Measurements from ENCODE around the gene RFESD.
A peak's percentile ranks its signal among the peaks of the same experiment; 100 is the strongest.

The RFESD gene

GRCh38 chr5:95660060-95660459, 13.5 kb downstream of the RFESD start:
- no peak overlapping the region for H3K4me3 ChIP-seq (replicated peaks; ENCODE audit: low read depth, low read length)
- no peaks in the 10 kb centered on the region for H3K36me3 ChIP-seq (ENCODE audit: control insufficient read depth, insufficient read depth, low read length)
- DNase-seq (ENCODE audit: extremely low read depth, insufficient read length) = no peak
- H3K27me3 ChIP-seq (replicated peaks; ENCODE audit: control insufficient read depth, insufficient read depth, low read length) = no peaks in the 10 kb centered on the region
- TF ChIP-seq CTCF (IDR thresholded peaks at IDR 0.05; ENCODE audit: insufficient read depth, low read length, poor library complexity, severe bottlenecking) = no peak

GRCh38 chr5:95662946-95663345, 16.4 kb downstream of the RFESD start:
- TF ChIP-seq CTCF (IDR thresholded peaks at IDR 0.05; ENCODE audit: insufficient read depth, low read length, poor library complexity, severe bottlenecking) = no peak
- no peak overlapping the region for H3K4me3 ChIP-seq (replicated peaks; ENCODE audit: low read depth, low read length)

GRCh38 chr5:95664204-95664786, 17.7 kb downstream of the RFESD start:
- DNase-seq (ENCODE audit: extremely low read depth, insufficient read length) = peak; percentile 13
- Histone ChIP-seq H3K27me3 (replicated peaks; ENCODE audit: control insufficient read depth, insufficient read depth, low read length) (no peaks in the 10 kb centered on the region), H3K4me3 (replicated peaks; ENCODE audit: low read depth, low read length) (no peak overlapping the region), H3K36me3 (ENCODE audit: control insufficient read depth, insufficient read depth, low read length) (no peaks in the 10 kb centered on the region)
- TF ChIP-seq CTCF (IDR thresholded peaks at IDR 0.05; ENCODE audit: insufficient read depth, low read length, poor library complexity, severe bottlenecking) = peak; percentile 80

More at GRCh38 chr5:95662946-95663345, 16.4 kb downstream of the RFESD start:
- Histone ChIP-seq H3K27me3 (replicated peaks; ENCODE audit: control insufficient read depth, insufficient read depth, low read length) (no peaks in the 10 kb centered on the region), H3K36me3 (ENCODE audit: control insufficient read depth, insufficient read depth, low read length) (no peaks in the 10 kb centered on the region)
- no peak for DNase-seq (ENCODE audit: extremely low read depth, insufficient read length)

GRCh38 chr5:95667061-95667618, 20.6 kb downstream of the RFESD start:
- H3K36me3 ChIP-seq (ENCODE audit: control insufficient read depth, insufficient read depth, low read length) = no peaks in the 10 kb centered on the region
- no peak for TF ChIP-seq CTCF (IDR thresholded peaks at IDR 0.05; ENCODE audit: insufficient read depth, low read length, poor library complexity, severe bottlenecking)
- H3K4me3 ChIP-seq (replicated peaks; ENCODE audit: low read depth, low read length) = no peak overlapping the region
- no peak for DNase-seq (ENCODE audit: extremely low read depth, insufficient read length)
- no peaks in the 10 kb centered on the region for H3K27me3 ChIP-seq (replicated peaks; ENCODE audit: control insufficient read depth, insufficient read depth, low read length)

GRCh38 chr5:95667678-95668077, 21.1 kb downstream of the RFESD start:
- no peak for DNase-seq (ENCODE audit: extremely low read depth, insufficient read length)
- Histone ChIP-seq H3K4me3 (replicated peaks; ENCODE audit: low read depth, low read length) (no peak overlapping the region), H3K27me3 (replicated peaks; ENCODE audit: control insufficient read depth, insufficient read depth, low read length) (no peaks in the 10 kb centered on the region), H3K36me3 (ENCODE audit: control insufficient read depth, insufficient read depth, low read length) (no peaks in the 10 kb centered on the region)
- TF ChIP-seq CTCF (IDR thresholded peaks at IDR 0.05; ENCODE audit: insufficient read depth, low read length, poor library complexity, severe bottlenecking) = no peak

Measured in GM06990 (cell line).